Astrocyte of the cerebellum (primary cell): ENCODE results near the gene ARPP21.

Experiments used
- DNase-seq: peaks from one replicate; pipeline ENCODE4 v3.0.0-alpha.2; 2011; ENCODE audit warnings: low read depth
- H3K4me3 ChIP-seq: 2 replicates; pipeline ENCODE4 v1.5.1; 2011; ENCODE audit warnings: mild to moderate bottlenecking, low read depth, low read length, moderate library complexity
- in situ Hi-C: cut with HindIII; loops from 2 replicates; pipeline ENCODE4 v1.10.0; 2017; ENCODE audit warnings: low sequenced_read_pairs
- TF ChIP-seq, protein P1 (sequence below): IDR thresholded peaks from 2 replicates; pipeline ENCODE4 v1.5.1; 2012; ENCODE audit warnings: low read length, low read depth, moderate library complexity, mild to moderate bottlenecking; ENCODE audit errors: missing control alignments

Gene ARPP21

DNA sequence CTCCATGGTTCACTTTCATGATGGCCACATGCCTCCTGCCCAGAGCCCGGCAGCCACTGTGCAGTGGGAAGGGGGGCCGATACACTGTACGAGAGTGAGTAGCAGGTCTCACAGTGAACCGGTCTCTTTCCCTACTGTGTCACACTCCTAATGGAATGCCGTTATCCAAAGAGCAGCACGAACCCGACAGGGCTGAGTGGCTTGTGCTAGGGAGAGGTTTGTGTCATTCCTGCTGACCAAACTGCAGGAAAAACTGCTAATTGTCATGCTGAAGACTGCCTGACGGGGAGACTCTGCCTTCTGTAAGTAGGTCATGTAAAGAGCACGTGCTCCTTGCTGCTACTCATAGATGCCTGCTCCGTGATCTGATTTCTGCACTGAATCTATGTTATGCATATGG lies 105.1 kb downstream of the ARPP21 start:
- in situ Hi-C loops, result no loop called here
- H3K4me3 ChIP-seq, result peak overlapping the region; percentile 7
- DNase-seq, result no peak
- TF ChIP-seq, protein P1, sequence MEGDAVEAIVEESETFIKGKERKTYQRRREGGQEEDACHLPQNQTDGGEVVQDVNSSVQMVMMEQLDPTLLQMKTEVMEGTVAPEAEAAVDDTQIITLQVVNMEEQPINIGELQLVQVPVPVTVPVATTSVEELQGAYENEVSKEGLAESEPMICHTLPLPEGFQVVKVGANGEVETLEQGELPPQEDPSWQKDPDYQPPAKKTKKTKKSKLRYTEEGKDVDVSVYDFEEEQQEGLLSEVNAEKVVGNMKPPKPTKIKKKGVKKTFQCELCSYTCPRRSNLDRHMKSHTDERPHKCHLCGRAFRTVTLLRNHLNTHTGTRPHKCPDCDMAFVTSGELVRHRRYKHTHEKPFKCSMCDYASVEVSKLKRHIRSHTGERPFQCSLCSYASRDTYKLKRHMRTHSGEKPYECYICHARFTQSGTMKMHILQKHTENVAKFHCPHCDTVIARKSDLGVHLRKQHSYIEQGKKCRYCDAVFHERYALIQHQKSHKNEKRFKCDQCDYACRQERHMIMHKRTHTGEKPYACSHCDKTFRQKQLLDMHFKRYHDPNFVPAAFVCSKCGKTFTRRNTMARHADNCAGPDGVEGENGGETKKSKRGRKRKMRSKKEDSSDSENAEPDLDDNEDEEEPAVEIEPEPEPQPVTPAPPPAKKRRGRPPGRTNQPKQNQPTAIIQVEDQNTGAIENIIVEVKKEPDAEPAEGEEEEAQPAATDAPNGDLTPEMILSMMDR, result no peak

DNA sequence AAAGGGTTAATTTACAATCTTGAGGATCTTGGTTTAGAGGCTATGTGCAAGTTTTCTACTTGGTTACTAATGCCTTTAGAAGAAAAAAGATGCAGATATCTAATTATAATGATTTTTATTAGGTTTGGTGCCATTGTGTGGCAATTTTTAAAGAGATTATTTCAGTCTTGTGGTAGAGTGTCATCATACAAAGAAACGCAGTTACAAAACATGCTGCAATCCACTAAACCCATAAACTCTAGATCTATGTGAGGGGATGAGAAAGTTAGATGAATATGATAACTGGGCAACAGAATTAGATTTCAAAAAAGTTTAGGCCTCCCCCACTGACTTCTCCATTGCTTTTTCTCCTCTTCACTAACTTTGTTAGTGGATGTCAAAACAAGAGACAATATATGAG lies 106.0 kb downstream of the ARPP21 start:
- TF ChIP-seq, protein P1, result no peak
- DNase-seq, result no peak
- no peak overlapping the region for H3K4me3 ChIP-seq
- in situ Hi-C loops, result no loop called here

DNA sequence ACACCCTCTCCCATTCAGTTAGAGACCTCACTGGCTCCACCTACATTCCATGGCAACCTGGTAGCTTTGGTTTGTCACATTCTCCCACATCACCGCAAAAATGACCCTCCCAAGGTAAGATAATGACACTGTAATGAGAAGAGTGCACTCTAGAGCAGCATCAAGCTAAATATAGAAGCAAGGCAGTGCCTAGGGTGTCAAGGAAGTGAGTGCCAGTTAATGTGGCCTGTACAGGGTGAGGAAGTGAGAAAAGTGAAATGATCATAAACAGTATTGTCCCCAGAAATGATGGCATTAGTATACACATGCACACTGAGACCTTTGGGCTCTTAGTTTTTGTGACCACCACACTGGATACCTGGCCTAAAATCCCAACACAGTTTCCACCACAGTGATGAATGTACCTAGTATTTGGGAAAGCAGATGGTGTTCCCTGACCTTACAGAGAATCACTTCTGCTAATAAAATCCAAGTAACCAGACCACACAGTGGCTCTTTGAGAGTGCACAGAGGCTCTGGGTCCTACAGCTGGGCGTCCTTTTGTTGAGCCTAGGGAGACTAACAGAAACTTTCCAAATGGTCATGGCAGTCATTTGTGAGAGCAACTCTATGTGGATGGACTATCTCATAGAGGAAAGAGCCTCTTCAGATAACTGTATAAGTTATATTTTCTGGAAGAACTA lies 106.6 kb downstream of the ARPP21 start:
- H3K4me3 ChIP-seq, result no peak overlapping the region
- DNase-seq, result no peak
- TF ChIP-seq, protein P1, result no peak
- in situ Hi-C loops, result no loop called here

DNA sequence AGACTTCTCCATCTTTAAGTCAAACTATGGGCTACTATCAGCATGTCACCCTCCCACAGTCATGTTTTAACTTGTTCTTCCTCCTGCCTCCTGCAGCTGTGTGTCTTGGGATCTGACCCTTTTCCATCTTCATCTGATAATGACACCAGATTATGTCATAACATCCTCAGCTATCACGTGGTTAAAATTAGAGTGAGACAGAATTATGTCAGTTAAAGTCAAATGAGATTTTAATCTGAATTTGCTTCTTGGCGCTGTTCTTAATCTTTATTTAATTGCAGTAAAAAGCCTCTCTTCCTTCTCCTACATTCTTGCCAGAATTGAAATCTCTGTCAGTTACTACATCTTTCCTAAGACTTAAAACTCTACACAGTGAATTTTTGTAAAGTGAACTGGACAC lies 107.2 kb downstream of the ARPP21 start:
- in situ Hi-C loops, result no loop called here
- no peak for DNase-seq
- no peak overlapping the region for H3K4me3 ChIP-seq
- TF ChIP-seq, protein P1, result no peak

DNA sequence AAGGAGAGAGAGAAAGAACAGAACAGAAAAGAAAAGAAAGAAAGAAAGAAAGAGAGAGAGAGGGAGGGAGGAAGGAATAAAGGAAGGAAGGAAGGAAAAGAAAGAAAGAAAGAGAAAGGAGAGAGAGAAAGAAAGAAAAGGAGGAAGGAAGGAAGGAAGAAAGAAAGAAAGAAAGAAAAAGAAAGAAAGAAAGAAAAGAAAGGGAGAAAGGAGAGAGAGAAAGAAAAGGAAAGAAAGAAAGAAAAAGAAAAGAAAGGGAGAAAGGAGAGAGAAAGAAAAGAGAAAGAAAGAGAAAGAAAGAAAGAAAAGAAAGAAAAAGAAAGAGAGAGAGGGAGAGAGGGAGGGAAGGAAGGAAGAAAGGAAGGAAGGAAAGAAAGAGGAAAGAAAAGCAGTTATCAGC lies 108.8 kb downstream of the ARPP21 start:
- TF ChIP-seq, protein P1, result no peak
- in situ Hi-C loops, result no loop called here
- no peak for DNase-seq
- H3K4me3 ChIP-seq, result no peak overlapping the region

DNA sequence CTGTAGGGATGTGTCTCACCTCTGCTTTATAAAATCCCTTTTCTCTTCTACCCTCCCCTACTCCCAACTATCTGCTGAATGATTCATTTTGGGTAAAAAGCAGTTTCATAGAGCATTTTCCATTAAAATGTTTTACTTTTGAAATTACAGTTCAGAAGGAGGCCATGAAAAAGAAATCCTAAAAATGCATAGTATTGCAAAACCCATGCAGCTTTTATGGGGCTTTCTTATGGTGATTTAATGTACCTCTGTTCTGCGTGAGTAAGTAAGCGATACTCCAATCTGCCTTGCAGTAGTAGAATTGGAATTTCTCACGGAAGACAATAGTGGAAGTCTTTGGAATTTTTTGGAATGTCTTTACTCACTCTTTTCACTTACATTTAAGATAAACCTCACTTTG lies 111.9 kb downstream of the ARPP21 start:
- TF ChIP-seq, protein P1, result no peak
- in situ Hi-C loops, result no loop called here

More for the DNA sequence above, 111.9 kb downstream of the ARPP21 start:
- H3K4me3 ChIP-seq, result no peak overlapping the region
- no peak for DNase-seq
